Astrocyte of the spinal cord (primary cell): ENCODE measurements around the gene TTLL11.

Source experiments
- DNase-seq: peaks from one replicate; pipeline ENCODE4 v3.0.0; 2011; ENCODE audit warnings: low read depth, low spot score
- H3K4me3 ChIP-seq: 2 replicates; pipeline ENCODE4 v1.5.1; 2011; ENCODE audit warnings: low read depth, mild to moderate bottlenecking, low read length, moderate library complexity
- CTCF ChIP-seq: IDR thresholded peaks from 2 replicates; pipeline ENCODE4 v1.5.1; 2012; ENCODE audit warnings: low read depth, mild to moderate bottlenecking, low read length, inconsistent platforms
- in situ Hi-C: cut with HindIII; loops from 2 replicates; pipeline ENCODE4 v1.10.0; 2017; ENCODE audit warnings: low sequenced_read_pairs

TTLL11 gene

GRCh38 chr9:121890746-121891145, 202.4 kb downstream of the TTLL11 start:
- in situ Hi-C loops, result no loop called here
- DNase-seq, result no peak
- no peak for TF ChIP-seq CTCF
- H3K4me3 ChIP-seq, result no peak overlapping the region

- DNase-seq, result peak; percentile 40
- H3K4me3 ChIP-seq, result no peak overlapping the region
- in situ Hi-C loops, result no loop called here
- TF ChIP-seq CTCF, result no peak
Observed at GRCh38 chr9:121889990-121890563, 203.0 kb downstream of the TTLL11 start.

GRCh38 chr9:121888438-121888775, 204.7 kb downstream of the TTLL11 start:
- no peak overlapping the region for H3K4me3 ChIP-seq
- peak; percentile 96 for DNase-seq
- no peak for TF ChIP-seq CTCF
- in situ Hi-C loops, result no loop called here

- TF ChIP-seq CTCF, result no peak
- in situ Hi-C loops, result no loop called here
- no peak overlapping the region for H3K4me3 ChIP-seq
- peak; percentile 95 for DNase-seq
Observed at GRCh38 chr9:121887553-121888437, 205.3 kb downstream of the TTLL11 start.

- no peak overlapping the region for H3K4me3 ChIP-seq
- no peak for TF ChIP-seq CTCF
- in situ Hi-C loops, result no loop called here
- DNase-seq, result peak; percentile 42
Observed at GRCh38 chr9:121886759-121887485, 206.2 kb downstream of the TTLL11 start.

GRCh38 chr9:121885345-121885901, 207.7 kb downstream of the TTLL11 start:
- in situ Hi-C loops, result no loop called here
- DNase-seq, result peak; percentile 91

More at GRCh38 chr9:121885345-121885901, 207.7 kb downstream of the TTLL11 start:
- H3K4me3 ChIP-seq, result no peak overlapping the region
- TF ChIP-seq CTCF, result no peak
